Measurements from ENCODE around the gene COL15A1.

GRCh38 chr9:99071313-99072039 is 127.8 kb downstream of the COL15A1 start:
- TF ChIP-seq EP300 (IDR thresholded peaks at IDR 0.05): no peak
- no peak for TF ChIP-seq CTCF (IDR thresholded peaks at IDR 0.05)
- TF ChIP-seq POLR2A (IDR thresholded peaks at IDR 0.05): no peak

All from tibial nerve (tissue), 4 donors.